Brain microvascular endothelial cell (primary cell): ENCODE data around the gene GPR173.

ENCODE experiments used
- DNase-seq: peaks from one replicate; pipeline ENCODE4 v3.0.0-alpha.2; 2020
- H3K27ac ChIP-seq: fragments of 250-450 bp; sonication (Bioruptor Pico); 2 replicates; pipeline ENCODE4 v1.5.1; 2020; ENCODE audit warnings: mild to moderate bottlenecking, moderate library complexity
- H3K27me3 ChIP-seq: fragments of 250-450 bp; sonication (Bioruptor Pico); replicated peaks from 2 replicates; pipeline ENCODE4 v1.5.1; 2020; ENCODE audit warnings: mild to moderate bottlenecking
- H3K36me3 ChIP-seq: fragments of 250-450 bp; sonication (Bioruptor Pico); replicated peaks from 2 replicates; pipeline ENCODE4 v1.5.1; 2020; ENCODE audit warnings: mild to moderate bottlenecking
- H3K4me3 ChIP-seq: 2 replicates; pipeline ENCODE4 v1.5.1; 2011; ENCODE audit warnings: low read depth, mild to moderate bottlenecking, control low read depth, low read length, moderate library complexity
- in situ Hi-C: cut with HindIII; loops from 2 replicates; pipeline ENCODE4 v1.10.0; 2017; ENCODE audit warnings: low sequenced_read_pairs, low pct_ligation_motif_present
- TF ChIP-seq, protein P1 (sequence below): IDR thresholded peaks from 2 replicates; pipeline ENCODE4 v1.5.1; 2011; ENCODE audit warnings: low read depth, mild to moderate bottlenecking, moderate library complexity, low read length, control low read depth, inconsistent platforms; ENCODE audit errors: missing control alignments

Gene GPR173

DNA sequence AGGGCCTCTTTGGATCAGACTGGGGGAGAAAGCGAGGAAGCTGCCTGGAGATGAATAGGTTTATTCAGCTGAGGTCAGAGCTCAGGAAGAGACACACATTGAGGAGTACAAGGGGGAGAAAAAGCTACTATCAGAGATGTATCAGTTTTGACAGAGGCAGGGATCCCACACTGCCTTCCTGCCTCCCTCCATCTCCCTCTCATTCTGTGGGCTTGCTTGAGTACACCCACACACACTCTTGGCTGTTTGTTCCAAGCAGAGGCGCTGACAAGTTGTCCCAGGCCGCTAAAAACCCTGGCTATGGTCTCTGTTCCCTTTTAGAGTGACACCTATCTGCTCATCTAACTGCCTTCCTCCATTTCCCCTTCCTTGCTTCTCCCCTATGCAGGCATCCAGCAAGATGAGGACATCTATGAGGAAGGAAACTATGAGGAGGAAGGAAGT is 38.8 kb downstream of the GPR173 start:
- Histone ChIP-seq H3K27ac (no peak overlapping the region), H3K36me3 (peaks cover 14% of the 10 kb centered on the region), H3K27me3 (no peaks in the 10 kb centered on the region), H3K4me3 (no peak overlapping the region)
- DNase-seq = no peak
- TF ChIP-seq, protein P1, sequence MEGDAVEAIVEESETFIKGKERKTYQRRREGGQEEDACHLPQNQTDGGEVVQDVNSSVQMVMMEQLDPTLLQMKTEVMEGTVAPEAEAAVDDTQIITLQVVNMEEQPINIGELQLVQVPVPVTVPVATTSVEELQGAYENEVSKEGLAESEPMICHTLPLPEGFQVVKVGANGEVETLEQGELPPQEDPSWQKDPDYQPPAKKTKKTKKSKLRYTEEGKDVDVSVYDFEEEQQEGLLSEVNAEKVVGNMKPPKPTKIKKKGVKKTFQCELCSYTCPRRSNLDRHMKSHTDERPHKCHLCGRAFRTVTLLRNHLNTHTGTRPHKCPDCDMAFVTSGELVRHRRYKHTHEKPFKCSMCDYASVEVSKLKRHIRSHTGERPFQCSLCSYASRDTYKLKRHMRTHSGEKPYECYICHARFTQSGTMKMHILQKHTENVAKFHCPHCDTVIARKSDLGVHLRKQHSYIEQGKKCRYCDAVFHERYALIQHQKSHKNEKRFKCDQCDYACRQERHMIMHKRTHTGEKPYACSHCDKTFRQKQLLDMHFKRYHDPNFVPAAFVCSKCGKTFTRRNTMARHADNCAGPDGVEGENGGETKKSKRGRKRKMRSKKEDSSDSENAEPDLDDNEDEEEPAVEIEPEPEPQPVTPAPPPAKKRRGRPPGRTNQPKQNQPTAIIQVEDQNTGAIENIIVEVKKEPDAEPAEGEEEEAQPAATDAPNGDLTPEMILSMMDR = no peak
- in situ Hi-C loops = no loop called here

DNA sequence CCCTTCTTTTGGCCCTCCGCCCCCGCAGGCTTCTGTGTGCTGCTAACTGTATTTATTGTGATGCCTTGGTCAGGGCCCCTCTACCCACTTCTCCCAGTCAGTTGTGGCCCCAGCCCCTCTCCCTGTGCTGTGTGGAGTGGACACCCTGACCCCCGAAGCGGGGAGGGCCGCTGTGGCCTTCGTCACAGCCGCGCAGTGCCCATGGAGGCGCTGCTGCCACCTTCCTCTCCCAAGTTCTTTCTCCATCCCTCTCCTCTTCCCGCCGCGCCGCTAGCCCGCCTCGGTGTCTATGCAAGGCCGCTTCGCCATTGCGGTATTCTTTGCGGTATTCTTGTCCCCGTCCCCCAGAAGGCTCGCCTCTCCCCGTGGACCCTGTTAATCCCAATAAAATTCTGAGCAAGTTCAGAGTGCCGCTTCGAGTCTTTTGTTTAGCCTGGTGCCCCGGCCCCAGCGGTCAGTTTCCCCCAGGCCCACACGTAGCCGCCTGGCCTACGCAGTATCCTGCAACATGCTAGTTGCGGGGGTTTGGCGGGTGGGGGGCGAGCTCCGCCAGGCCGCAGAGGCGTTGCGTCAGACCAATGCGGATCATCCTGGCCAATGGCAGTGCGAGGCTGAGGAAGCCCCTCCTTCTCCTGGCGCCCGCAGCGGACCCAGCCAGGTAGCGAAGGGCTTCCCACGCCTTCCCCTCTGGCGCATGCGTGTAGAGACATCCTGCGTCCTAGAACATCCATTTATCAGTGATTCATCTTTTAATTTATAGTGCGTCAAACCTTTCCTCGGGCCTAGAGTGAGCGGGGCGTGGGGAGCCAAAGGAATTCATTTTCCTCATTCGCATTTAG is 39.8 kb downstream of the GPR173 start:
- Histone ChIP-seq H3K36me3 (peaks cover 14% of the 10 kb centered on the region), H3K27ac (peak overlapping the region; percentile 67), H3K4me3 (peak overlapping the region; percentile 50), H3K27me3 (no peaks in the 10 kb centered on the region)
- DNase-seq = peak; percentile 73
- TF ChIP-seq, protein P1 = no peak
- in situ Hi-C loops = no loop called here

DNA sequence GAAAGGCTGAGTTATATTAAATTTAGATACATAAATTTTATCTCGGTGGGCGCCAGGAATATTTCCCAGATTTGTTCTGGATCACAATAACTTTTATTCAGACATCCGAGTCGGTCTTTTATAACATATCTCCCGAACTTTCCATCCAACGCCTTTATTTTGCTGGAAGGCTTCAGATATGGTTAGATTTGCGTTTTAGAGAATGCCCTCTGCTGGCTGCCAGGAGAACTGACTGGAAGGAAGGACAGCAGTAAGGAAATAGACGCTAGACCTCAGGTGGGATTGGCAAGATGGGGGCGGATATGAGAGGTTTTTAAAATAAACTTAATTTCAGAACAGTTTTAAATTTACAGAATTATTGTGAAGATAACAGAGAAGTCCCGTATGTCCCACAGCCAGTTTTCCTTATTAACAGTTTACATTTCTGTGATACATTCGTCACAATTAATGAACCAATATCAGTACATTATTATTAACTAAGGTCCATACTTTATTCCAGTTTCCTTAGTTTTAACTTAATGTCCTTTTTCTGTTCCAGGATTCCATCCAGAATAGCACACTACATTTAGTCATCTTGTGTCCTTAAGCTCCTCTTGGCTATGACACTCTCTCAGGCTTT is 40.7 kb downstream of the GPR173 start:
- Histone ChIP-seq H3K4me3 (peak overlapping the region; percentile 50), H3K27ac (peak overlapping the region; percentile 67), H3K27me3 (no peaks in the 10 kb centered on the region), H3K36me3 (peaks cover 14% of the 10 kb centered on the region)
- peak; percentile 44 for DNase-seq
- TF ChIP-seq, protein P1 = peak; percentile 87
- in situ Hi-C loops = no loop called here

DNA sequence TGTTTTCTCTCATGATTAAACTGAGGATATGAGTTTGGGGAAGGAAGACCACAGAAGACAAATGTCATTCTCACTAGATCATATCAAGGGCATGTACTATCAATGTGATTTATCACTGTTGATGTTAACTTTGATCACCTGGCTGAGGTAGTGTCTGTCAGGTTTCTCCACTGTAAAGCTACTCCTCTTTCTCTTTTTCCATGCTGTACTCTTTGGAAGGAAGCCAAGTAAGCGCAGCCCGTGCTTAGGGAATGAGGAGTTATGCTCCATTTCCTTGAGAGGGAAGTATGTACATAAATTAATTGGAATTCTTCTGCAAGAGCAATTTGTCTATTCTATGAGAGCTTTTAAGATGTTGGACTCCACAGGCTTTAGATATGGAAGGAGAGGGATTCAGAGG is 41.3 kb downstream of the GPR173 start:
- in situ Hi-C loops = no loop called here
- Histone ChIP-seq H3K27ac (no peak overlapping the region), H3K4me3 (no peak overlapping the region), H3K27me3 (no peaks in the 10 kb centered on the region), H3K36me3 (peaks cover 11% of the 10 kb centered on the region)
- DNase-seq = no peak
- TF ChIP-seq, protein P1 = no peak

DNA sequence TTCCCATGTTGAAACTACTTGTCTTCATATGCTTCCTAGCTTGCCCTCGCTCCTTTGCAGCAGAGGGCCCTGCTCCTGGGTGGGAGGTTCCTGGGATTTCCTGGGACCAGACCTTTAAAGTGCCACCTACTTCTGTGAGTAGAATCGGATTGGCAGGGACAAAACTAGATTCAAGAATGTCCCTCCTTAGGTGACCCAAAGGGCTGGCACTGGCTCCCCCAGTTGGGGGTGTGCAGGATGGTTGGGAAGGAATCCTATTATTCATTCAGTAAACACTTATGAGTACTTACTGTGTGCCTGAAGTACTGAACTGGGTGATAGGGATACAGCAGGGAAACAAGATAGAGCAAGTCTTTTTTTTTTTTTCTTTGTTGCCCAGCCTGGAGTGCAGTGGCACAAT is 42.8 kb downstream of the GPR173 start:
- H3K4me3 ChIP-seq = no peak overlapping the region
- TF ChIP-seq, protein P1 = no peak
- in situ Hi-C loops = no loop called here
- no peaks in the 10 kb centered on the region for H3K27me3 ChIP-seq
- no peak for DNase-seq
- H3K36me3 ChIP-seq = peaks cover under 1% of the 10 kb centered on the region
- H3K27ac ChIP-seq = no peak overlapping the region
